Limb (tissue), 2 donors: Measurements from ENCODE around the gene TPSB2.
"Not testable (repeated sequence)": the region's sequence is repeated elsewhere in the genome, so short reads cannot be mapped to it uniquely, and the experiment has no call there.

Experiments
- DNase-seq, 2 donors: peaks; one replicate each; pipeline ENCODE4 v3.0.0-alpha.2; 2016; ENCODE audit errors: extremely low spot score in 2 of 2

The TPSB2 gene

GRCh38 chr16:1202274-1202673, 27.7 kb downstream of the TPSB2 start:
- no peak for DNase-seq

- no peak for DNase-seq
These were observed 28.5 kb downstream of the TPSB2 start for GRCh38 chr16:1201444-1201843.

GRCh38 chr16:1200014-1200627, 29.9 kb downstream of the TPSB2 start:
- no peak for DNase-seq

GRCh38 chr16:1199347-1200013, 30.5 kb downstream of the TPSB2 start:
- no peak for DNase-seq

- DNase-seq, result not testable (repeated sequence)
These were observed 31.2 kb downstream of the TPSB2 start for GRCh38 chr16:1198671-1199346.

GRCh38 chr16:1198194-1198593, 31.8 kb downstream of the TPSB2 start:
- no peak for DNase-seq

GRCh38 chr16:1197237-1197866, 32.6 kb downstream of the TPSB2 start:
- no peak for DNase-seq

GRCh38 chr16:1196494-1196893, 33.5 kb downstream of the TPSB2 start:
- no peak for DNase-seq

GRCh38 chr16:1195393-1195666, 34.7 kb downstream of the TPSB2 start:
- DNase-seq, result no peak

GRCh38 chr16:1194665-1195392, 35.2 kb downstream of the TPSB2 start:
- peak in 1 of 2 donors; percentile 72 for DNase-seq

- DNase-seq, result no peak
These were observed 36.0 kb downstream of the TPSB2 start for GRCh38 chr16:1193825-1194581.

GRCh38 chr16:1193143-1193824, 36.7 kb downstream of the TPSB2 start:
- DNase-seq, result no peak

GRCh38 chr16:1192384-1193073, 37.5 kb downstream of the TPSB2 start:
- no peak for DNase-seq

- DNase-seq, result not testable (repeated sequence)
These were observed 39.2 kb downstream of the TPSB2 start for GRCh38 chr16:1190789-1191188.

GRCh38 chr16:1189455-1189854, 40.5 kb downstream of the TPSB2 start:
- DNase-seq, result no peak

- peak; percentile 30 to 78 for DNase-seq
These were observed 41.4 kb downstream of the TPSB2 start for GRCh38 chr16:1188432-1189189.

GRCh38 chr16:1185460-1186207, 44.4 kb downstream of the TPSB2 start:
- DNase-seq, result not testable (repeated sequence)

GRCh38 chr16:1184980-1185379, 45.0 kb downstream of the TPSB2 start:
- DNase-seq, result no peak
